Suppressor macrophage treated with lipopolysaccharide for 4 hours (primary cell): ENCODE measurements around the gene AP1AR.

Experiments
- DNase-seq: peaks from one replicate; pipeline ENCODE4 v3.0.0-alpha.2; 2020

Gene AP1AR

GRCh38 chr4:112312610-112313239 lies 81.1 kb downstream of the AP1AR start:
- DNase-seq: peak; percentile 75

DNA sequence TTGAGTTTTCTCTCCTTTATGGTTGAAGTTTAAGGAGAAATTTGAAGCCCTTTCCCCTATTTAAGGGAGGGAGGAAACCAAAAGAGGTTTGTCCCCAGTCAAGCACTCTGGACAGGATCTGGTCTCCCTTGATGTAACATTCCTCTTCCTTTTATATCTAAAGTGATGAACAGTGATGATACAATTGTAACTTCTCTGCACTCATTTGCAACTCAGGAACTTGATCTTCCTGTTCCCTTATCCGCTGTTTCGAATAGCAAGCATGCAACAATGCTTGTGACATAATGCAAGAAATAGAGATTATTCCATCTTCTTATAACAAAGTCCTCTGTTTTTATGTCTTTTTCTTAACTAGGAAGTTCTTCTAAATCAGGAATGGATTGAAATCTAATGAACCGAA lies 83.9 kb downstream of the AP1AR start:
- peak; percentile 76 for DNase-seq

DNA sequence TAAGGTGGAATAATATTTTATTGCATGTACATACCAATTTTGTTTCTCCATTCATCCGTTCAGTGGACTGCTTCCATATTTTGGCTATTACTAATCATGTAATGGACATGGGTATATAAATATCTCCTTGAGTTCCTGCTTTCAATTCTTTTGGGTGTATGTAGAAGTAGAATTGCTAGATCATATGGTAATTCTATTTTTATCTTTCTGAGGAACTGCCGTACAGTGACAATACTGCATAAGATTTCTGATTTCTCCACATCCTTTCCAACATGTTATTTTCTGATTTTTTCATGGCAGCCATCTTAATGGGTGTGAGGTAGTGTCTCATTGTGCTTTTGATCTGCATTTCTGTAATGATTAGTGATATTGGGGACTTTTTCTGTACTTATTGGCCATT lies 84.8 kb downstream of the AP1AR start:
- peak; percentile 71 for DNase-seq

DNA sequence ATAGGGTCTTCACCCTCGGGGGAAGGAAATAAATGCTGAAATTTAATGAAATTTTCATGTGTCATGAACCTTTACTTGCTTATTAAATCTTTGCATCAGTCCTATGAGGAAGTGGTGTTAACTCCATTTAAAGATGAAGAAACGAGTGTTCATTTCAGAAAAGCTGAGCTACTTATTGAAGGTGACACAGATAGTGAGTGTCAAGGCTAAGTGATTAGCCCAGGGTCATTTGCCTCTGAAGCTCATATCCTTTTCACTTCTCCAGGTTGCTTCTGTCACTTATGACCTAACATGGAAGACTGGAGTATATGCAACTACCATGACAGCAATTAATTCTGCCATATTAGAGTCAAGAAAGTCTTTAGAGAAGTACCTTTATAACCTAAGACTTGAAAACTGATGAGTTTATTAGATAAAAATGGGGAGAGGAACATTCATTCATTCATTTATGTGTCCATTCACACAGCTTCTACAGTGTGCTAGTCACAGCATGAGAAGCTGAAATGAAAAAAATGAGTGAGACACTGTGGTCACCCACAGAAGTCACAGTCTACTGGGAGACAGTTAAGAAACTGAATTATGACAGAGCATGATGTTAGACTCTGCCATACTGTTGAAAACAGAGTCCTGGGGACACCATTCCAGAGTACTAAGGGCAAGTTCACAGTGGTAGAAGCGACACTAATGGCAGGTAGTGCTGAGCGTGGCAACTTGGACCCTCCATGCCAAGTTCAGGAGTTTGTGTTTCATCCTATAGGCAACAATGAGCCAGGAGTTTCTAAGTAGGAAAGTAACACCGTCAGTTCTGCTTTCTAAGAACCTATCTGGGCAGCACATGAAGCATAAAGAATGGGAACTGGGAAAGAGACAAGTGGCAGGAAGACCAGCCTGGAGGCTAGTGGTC lies 86.9 kb downstream of the AP1AR start:
- DNase-seq: no peak
